ENCODE measurements around the gene PPP1R9B. TPM values are rescaled to one million over a fixed set of nuclear protein-coding genes. Genes with fewer than 3 reads are reported as not detected.
A peak's percentile ranks its signal among the peaks of the same experiment; 100 is the strongest.

The PPP1R9B gene
- total RNA-seq, 3 donors from 2014 or later (not counting 1 experiment from before 2014, with no cell fraction given) = 124 to 162 (median 135) TPM

- ATAC-seq = no peak
- no peaks in the 10 kb centered on the region for H3K27me3 Mint-ChIP-seq (ENCODE audit: low read depth in 2 of 2)
- Histone ChIP-seq H3K36me3 (ENCODE audit: control insufficient read depth, insufficient read depth, low read length) (peaks cover 17% of the 10 kb centered on the region), H3K9me3 (ENCODE audit: control insufficient read depth, insufficient read depth, low read length) (no peaks in the 10 kb centered on the region), H3K4me1 (ENCODE audit: control insufficient read depth, insufficient read depth, low read length) (peaks cover 55% of the 10 kb centered on the region), H3K27me3 (ENCODE audit: control insufficient read depth, insufficient read depth, low read length) (no peaks in the 10 kb centered on the region), H3K4me3 (ENCODE audit: low read length) (no peak overlapping the region), H3K27ac (ENCODE audit: low read length) (no peak overlapping the region)
- H3K4me3 Mint-ChIP-seq = peak overlapping the region; percentile 17
- H3K9me3 Mint-ChIP-seq = no peaks in the 10 kb centered on the region
- intact Hi-C loops (cut with micrococcal nuclease) = loop anchor here (5.0 to 10.0 kb wide), 2 partner anchors 55 to 197 kb away; partner anchors contain the start of gene PPP1R9B
- no peaks in the 10 kb centered on the region for H3K36me3 Mint-ChIP-seq
- 88% methylated on average over 7 of the region's 7 CpGs for WGBS (ENCODE audit: insufficient coverage)
- peak overlapping the region in 1 of 2 donors; percentile 96 for H3K27ac Mint-ChIP-seq
- no peak for TF ChIP-seq CTCF (IDR thresholded peaks at IDR 0.05)
- no peak for DNase-seq
- H3K4me1 Mint-ChIP-seq = peaks cover 50 to 56% of the 10 kb centered on the region in 2 donors
These were observed 53.0 kb downstream of the PPP1R9B start for GRCh38 chr17:50097455-50097854.

GRCh38 chr17:50096758-50097157 lies 53.7 kb downstream of the PPP1R9B start:
- peak overlapping the region; percentile 96 to 98 for H3K27ac Mint-ChIP-seq
- WGBS (ENCODE audit: insufficient coverage) = 91% methylated on average over 3 of the region's 3 CpGs
- no peaks in the 10 kb centered on the region for H3K27me3 Mint-ChIP-seq (ENCODE audit: low read depth in 2 of 2)
- H3K4me3 ChIP-seq (ENCODE audit: low read length) = no peak overlapping the region
- no peak for TF ChIP-seq CTCF (IDR thresholded peaks at IDR 0.05)
- DNase-seq (no peak), ATAC-seq (no peak)
- H3K4me3 Mint-ChIP-seq = peak overlapping the region; percentile 50
- peaks cover 17% of the 10 kb centered on the region for H3K36me3 ChIP-seq (ENCODE audit: control insufficient read depth, insufficient read depth, low read length)
- peaks cover 50 to 56% of the 10 kb centered on the region in 2 donors for H3K4me1 Mint-ChIP-seq
- H3K36me3 Mint-ChIP-seq = no peaks in the 10 kb centered on the region
- peaks cover 52% of the 10 kb centered on the region for H3K4me1 ChIP-seq (ENCODE audit: control insufficient read depth, insufficient read depth, low read length)
- intact Hi-C loops (cut with micrococcal nuclease) = loop anchor here (5.0 to 10.0 kb wide), 2 partner anchors 56 to 198 kb away; partner anchors contain the start of gene PPP1R9B
- no peak overlapping the region for H3K27ac ChIP-seq (ENCODE audit: low read length)
- no peaks in the 10 kb centered on the region for H3K9me3 ChIP-seq (ENCODE audit: control insufficient read depth, insufficient read depth, low read length)
- no peaks in the 10 kb centered on the region for H3K27me3 ChIP-seq (ENCODE audit: control insufficient read depth, insufficient read depth, low read length)
- H3K9me3 Mint-ChIP-seq = no peaks in the 10 kb centered on the region

GRCh38 chr17:50096092-50096491 lies 54.4 kb downstream of the PPP1R9B start:
- Histone ChIP-seq H3K27me3 (ENCODE audit: control insufficient read depth, insufficient read depth, low read length) (no peaks in the 10 kb centered on the region), H3K36me3 (ENCODE audit: control insufficient read depth, insufficient read depth, low read length) (peaks cover 14% of the 10 kb centered on the region), H3K27ac (ENCODE audit: low read length) (no peak overlapping the region), H3K4me3 (ENCODE audit: low read length) (peak overlapping the region; percentile 61), H3K9me3 (ENCODE audit: control insufficient read depth, insufficient read depth, low read length) (no peaks in the 10 kb centered on the region), H3K4me1 (ENCODE audit: control insufficient read depth, insufficient read depth, low read length) (peaks cover 45% of the 10 kb centered on the region)
- TF ChIP-seq CTCF (IDR thresholded peaks at IDR 0.05) = no peak
- no peaks in the 10 kb centered on the region for H3K9me3 Mint-ChIP-seq
- no peaks in the 10 kb centered on the region for H3K36me3 Mint-ChIP-seq
- ATAC-seq (no peak), DNase-seq (no peak)
- peaks cover 50 to 56% of the 10 kb centered on the region in 2 donors for H3K4me1 Mint-ChIP-seq
- intact Hi-C loops (cut with micrococcal nuclease) = loop anchor here (5.0 to 10.0 kb wide), 2 partner anchors 56 to 199 kb away; partner anchors contain the start of gene PPP1R9B
- H3K4me3 Mint-ChIP-seq = peak overlapping the region; percentile 95
- H3K27ac Mint-ChIP-seq = peak overlapping the region; percentile 96 to 98
- WGBS (ENCODE audit: insufficient coverage) = 52% methylated on average over 6 of the region's 6 CpGs
- no peaks in the 10 kb centered on the region for H3K27me3 Mint-ChIP-seq (ENCODE audit: low read depth in 2 of 2)

- DNase-seq = peak in 1 of 2 donors; percentile 31
- Mint-ChIP-seq H3K27me3 (ENCODE audit: low read depth in 2 of 2) (peaks cover 0 to 3% of the 10 kb centered on the region in 2 donors), H3K27ac (peak overlapping the region; percentile 96 to 98), H3K9me3 (no peaks in the 10 kb centered on the region), H3K36me3 (no peaks in the 10 kb centered on the region), H3K4me3 (peak overlapping the region; percentile 95), H3K4me1 (peaks cover 48 to 54% of the 10 kb centered on the region in 2 donors)
- ATAC-seq = no peak
- Histone ChIP-seq H3K27ac (ENCODE audit: low read length) (peak overlapping the region; percentile 52), H3K36me3 (ENCODE audit: control insufficient read depth, insufficient read depth, low read length) (peaks cover 11% of the 10 kb centered on the region), H3K9me3 (ENCODE audit: control insufficient read depth, insufficient read depth, low read length) (no peaks in the 10 kb centered on the region), H3K4me3 (ENCODE audit: low read length) (peak overlapping the region; percentile 61), H3K27me3 (ENCODE audit: control insufficient read depth, insufficient read depth, low read length) (no peaks in the 10 kb centered on the region), H3K4me1 (ENCODE audit: control insufficient read depth, insufficient read depth, low read length) (peaks cover 41% of the 10 kb centered on the region)
- intact Hi-C loops (cut with micrococcal nuclease) = loop anchor here (2.0 to 10.0 kb wide), 3 partner anchors 57 to 199 kb away; partner anchors contain the start of gene PPP1R9B
- TF ChIP-seq CTCF (IDR thresholded peaks at IDR 0.05) = no peak
- 0% methylated on average over 12 of the region's 12 CpGs for WGBS (ENCODE audit: insufficient coverage)
These were observed 54.8 kb downstream of the PPP1R9B start for GRCh38 chr17:50095626-50096037.
